ENCODE data around the gene PRDM11.

GRCh38 chr11:45267652-45268299, 121.3 kb downstream of the PRDM11 start:
- no peak for TF ChIP-seq CTCF (IDR thresholded peaks at IDR 0.05)
- no peak for TF ChIP-seq POLR2A (IDR thresholded peaks at IDR 0.05)
- no peak for TF ChIP-seq POLR2AphosphoS5 (IDR thresholded peaks at IDR 0.05)
- no peak for TF ChIP-seq EP300 (IDR thresholded peaks at IDR 0.05)

Measured in stomach (tissue), 4 donors.